ENCODE measurements around the gene MEN1. TPM values are rescaled to one million over a fixed set of nuclear protein-coding genes. Genes with fewer than 3 reads are reported as not detected.

The MEN1 gene
- total and polyA plus RNA-seq, 2 of the 13 experiments (the other 11 are each of a cell fraction or from before 2014, with no cell fraction given), result 20.5 to 27.3 TPM

DNA sequence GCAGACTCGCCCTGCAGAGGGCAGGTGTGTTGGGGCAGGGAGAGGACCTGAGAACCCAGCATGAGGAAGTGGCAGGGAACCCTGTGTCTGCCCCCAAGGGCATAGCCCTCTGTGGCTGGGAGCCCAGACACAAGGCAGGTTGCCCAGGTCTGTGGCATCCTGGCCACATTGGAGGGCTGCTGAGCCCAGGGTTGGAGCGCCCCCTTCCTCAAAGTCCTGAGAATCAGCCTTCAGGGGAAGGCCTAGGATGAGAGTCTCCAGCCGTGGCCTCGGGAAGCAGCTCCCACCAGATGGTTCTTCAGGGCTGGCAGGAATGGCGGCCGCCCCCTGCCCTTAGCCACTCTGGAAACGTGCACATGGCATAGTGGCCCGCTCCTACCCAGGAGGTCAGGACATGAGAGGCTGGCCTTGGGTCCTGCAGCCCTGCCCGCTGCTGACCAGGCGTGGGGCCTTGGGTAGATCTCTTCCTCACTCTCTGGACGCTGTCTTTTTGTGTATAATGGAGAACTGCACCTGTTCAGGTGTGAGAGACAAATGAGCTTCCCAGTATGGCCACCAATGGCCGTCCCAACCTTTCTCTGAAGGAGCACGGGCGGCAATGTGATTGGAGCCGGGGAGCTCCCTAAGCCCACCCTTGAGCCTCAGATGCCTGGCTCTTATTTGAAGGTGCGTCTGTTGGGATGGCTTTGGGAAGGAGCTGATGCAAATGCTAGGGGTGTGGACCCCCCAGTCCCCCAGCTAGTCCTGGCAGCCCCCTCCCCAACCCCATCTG, 38.7 kb upstream of the MEN1 start (continued):
- TF ChIP-seq, protein P1, sequence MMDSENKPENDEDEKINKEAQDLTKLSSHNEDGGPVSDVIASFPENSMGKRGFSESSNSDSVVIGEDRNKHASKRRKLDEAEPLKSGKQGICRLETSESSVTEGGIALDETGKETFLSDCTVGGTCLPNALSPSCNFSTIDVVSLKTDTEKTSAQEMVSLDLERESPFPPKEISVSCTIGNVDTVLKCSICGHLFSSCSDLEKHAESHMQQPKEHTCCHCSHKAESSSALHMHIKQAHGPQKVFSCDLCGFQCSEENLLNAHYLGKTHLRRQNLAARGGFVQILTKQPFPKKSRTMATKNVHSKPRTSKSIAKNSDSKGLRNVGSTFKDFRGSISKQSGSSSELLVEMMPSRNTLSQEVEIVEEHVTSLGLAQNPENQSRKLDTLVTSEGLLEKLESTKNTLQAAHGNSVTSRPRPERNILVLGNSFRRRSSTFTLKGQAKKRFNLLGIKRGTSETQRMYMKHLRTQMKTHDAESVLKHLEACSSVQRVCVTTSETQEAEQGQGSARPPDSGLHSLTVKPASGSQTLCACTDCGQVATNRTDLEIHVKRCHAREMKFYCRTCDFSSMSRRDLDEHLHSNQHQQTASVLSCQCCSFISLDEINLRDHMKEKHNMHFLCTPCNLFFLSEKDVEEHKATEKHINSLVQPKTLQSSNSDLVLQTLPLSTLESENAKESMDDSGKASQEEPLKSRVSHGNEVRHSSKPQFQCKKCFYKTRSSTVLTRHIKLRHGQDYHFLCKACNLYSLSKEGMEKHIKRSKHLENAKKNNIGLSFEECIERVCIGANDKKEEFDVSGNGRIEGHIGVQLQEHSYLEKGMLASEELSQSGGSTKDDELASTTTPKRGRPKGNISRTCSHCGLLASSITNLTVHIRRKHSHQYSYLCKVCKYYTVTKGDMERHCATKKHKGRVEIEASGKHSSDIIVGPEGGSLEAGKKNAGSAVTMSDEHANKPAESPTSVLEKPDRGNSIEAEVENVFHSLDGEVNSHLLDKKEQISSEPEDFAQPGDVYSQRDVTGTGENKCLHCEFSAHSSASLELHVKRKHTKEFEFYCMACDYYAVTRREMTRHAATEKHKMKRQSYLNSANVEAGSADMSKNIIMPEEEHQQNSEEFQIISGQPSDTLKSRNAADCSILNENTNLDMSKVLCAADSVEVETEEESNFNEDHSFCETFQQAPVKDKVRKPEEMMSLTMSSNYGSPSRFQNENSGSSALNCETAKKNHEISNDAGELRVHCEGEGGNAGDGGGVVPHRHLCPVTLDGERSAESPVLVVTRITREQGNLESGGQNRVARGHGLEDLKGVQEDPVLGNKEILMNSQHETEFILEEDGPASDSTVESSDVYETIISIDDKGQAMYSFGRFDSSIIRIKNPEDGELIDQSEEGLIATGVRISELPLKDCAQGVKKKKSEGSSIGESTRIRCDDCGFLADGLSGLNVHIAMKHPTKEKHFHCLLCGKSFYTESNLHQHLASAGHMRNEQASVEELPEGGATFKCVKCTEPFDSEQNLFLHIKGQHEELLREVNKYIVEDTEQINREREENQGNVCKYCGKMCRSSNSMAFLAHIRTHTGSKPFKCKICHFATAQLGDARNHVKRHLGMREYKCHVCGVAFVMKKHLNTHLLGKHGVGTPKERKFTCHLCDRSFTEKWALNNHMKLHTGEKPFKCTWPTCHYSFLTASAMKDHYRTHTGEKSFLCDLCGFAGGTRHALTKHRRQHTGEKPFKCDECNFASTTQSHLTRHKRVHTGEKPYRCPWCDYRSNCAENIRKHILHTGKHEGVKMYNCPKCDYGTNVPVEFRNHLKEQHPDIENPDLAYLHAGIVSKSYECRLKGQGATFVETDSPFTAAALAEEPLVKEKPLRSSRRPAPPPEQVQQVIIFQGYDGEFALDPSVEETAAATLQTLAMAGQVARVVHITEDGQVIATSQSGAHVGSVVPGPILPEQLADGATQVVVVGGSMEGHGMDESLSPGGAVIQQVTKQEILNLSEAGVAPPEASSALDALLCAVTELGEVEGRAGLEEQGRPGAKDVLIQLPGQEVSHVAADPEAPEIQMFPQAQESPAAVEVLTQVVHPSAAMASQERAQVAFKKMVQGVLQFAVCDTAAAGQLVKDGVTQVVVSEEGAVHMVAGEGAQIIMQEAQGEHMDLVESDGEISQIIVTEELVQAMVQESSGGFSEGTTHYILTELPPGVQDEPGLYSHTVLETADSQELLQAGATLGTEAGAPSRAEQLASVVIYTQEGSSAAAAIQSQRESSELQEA (CRISPR knock-in tag; IDR thresholded peaks at IDR 0.05; ENCODE audit: not compliant biosample characterization), result no peak
- no peak for TF ChIP-seq ZNF550 (CRISPR knock-in tag; IDR thresholded peaks at IDR 0.05; ENCODE audit: borderline replicate concordance)
- no peak for TF ChIP-seq TP53 (CRISPR knock-in tag; conservative IDR thresholded peaks at IDR 0.05)
- TF ChIP-seq TOE1 (CRISPR knock-in tag; IDR thresholded peaks at IDR 0.05), result no peak
- TF ChIP-seq ETV6 (CRISPR knock-in tag; conservative IDR thresholded peaks at IDR 0.05), result no peak
- no peak for TF ChIP-seq CHD4 (IDR thresholded peaks at IDR 0.05; ENCODE audit: borderline replicate concordance, low read length)
- TF ChIP-seq FOXO1 (CRISPR knock-in tag; IDR thresholded peaks at IDR 0.05), result no peak
- no peak for TF ChIP-seq KLF11 (CRISPR knock-in tag; IDR thresholded peaks at IDR 0.05)
- TF ChIP-seq BCL6 (CRISPR knock-in tag; IDR thresholded peaks at IDR 0.05), result no peak
- TF ChIP-seq, protein P2, sequence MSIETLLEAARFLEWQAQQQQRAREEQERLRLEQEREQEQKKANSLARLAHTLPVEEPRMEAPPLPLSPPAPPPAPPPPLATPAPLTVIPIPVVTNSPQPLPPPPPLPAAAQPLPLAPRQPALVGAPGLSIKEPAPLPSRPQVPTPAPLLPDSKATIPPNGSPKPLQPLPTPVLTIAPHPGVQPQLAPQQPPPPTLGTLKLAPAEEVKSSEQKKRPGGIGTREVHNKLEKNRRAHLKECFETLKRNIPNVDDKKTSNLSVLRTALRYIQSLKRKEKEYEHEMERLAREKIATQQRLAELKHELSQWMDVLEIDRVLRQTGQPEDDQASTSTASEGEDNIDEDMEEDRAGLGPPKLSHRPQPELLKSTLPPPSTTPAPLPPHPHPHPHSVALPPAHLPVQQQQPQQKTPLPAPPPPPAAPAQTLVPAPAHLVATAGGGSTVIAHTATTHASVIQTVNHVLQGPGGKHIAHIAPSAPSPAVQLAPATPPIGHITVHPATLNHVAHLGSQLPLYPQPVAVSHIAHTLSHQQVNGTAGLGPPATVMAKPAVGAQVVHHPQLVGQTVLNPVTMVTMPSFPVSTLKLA (IDR thresholded peaks at IDR 0.05), result no peak
- TF ChIP-seq SMC3 (IDR thresholded peaks at IDR 0.05; ENCODE audit: low read length), result no peak
- TF ChIP-seq SMAD3 (CRISPR knock-in tag; IDR thresholded peaks at IDR 0.05), result no peak
- TF ChIP-seq, protein P3, sequence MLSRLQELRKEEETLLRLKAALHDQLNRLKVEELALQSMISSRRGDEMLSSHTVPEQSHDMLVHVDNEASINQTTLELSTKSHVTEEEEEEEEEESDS (CRISPR knock-in tag; IDR thresholded peaks at IDR 0.05; ENCODE audit: borderline replicate concordance), result no peak
- TF ChIP-seq GZF1 (CRISPR knock-in tag; IDR thresholded peaks at IDR 0.05), result no peak
- no peak for TF ChIP-seq ZNF138 (CRISPR knock-in tag; IDR thresholded peaks at IDR 0.05; ENCODE audit: low read depth)
- TF ChIP-seq, protein P4, sequence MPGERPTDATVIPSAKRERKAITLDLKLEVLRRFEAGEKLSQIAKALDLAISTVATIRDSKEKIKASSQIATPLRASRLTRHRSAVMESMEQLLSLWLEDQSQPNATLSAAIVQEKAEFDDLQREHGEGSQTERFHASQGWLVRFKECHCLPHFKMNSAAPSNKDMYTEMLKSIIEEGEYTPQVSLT (CRISPR knock-in tag; IDR thresholded peaks at IDR 0.05; ENCODE audit: borderline replicate concordance, low read depth), result no peak
- TF ChIP-seq ZNF776 (CRISPR knock-in tag; IDR thresholded peaks at IDR 0.05), result no peak
- TF ChIP-seq ZFP37 (CRISPR knock-in tag; IDR thresholded peaks at IDR 0.05; ENCODE audit: borderline replicate concordance), result no peak
- TF ChIP-seq ZNF761 (CRISPR knock-in tag; conservative IDR thresholded peaks at IDR 0.05), result no peak
- TF ChIP-seq ZNF20 (CRISPR knock-in tag; IDR thresholded peaks at IDR 0.05), result no peak
- no peak for TF ChIP-seq GTF2F1 (IDR thresholded peaks at IDR 0.05; ENCODE audit: low read length)

All from HepG2 (cell line).